ENCODE results near the gene ZNF582.

ZNF582 gene

GRCh38 chr19:56393119-56394012 lies at the start of gene ZNF582:
Gene ZNF582 (minus strand): TSS chr19:56393534. CDS start chr19:56391752, 1,782 bp downstream.
- H3K4me3 ChIP-seq (ENCODE audit: low read depth, low read length): peak within 1 kb of the TSS; percentile 58
- DNase-seq (ENCODE audit: low read depth): peak; percentile 95
- peak; percentile 64 for TF ChIP-seq CTCF (IDR thresholded peaks at IDR 0.05; ENCODE audit: insufficient read depth, low read depth, low read length, missing control alignments)

DNA sequence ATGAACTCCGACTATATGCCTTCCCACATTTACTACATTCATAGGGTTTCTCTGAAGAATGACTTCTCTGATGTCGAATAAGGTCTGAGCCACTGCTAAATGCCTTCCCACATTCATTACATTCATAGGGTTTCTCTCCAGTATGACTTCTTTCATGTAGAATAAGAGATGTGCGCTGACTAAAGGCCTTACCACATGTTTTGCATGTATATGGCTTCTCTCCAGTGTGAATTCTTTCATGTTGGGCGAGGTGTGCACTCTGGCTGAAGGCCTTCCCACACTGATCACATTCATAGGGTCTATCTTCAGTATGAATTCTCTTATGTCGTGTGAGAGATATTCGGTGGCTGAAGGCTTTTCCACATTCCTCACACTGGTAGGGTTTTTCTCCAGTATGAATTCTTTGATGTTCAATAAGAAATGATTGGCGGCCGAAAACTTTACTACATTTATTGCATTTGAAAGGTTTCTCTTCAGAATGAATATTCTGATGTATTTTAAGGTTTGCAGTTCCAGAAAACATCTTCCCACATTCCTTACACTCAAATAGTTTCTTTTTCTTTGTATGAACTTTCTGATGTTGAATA lies 48.0 kb upstream of the ZNF582 start:
- H3K4me3 ChIP-seq (ENCODE audit: low read depth, low read length): no peak overlapping the region
- no peak for DNase-seq (ENCODE audit: low read depth)
- no peak for TF ChIP-seq CTCF (IDR thresholded peaks at IDR 0.05; ENCODE audit: insufficient read depth, low read depth, low read length, missing control alignments)

- DNase-seq (ENCODE audit: low read depth): no peak
- H3K4me3 ChIP-seq (ENCODE audit: low read depth, low read length): no peak overlapping the region
- TF ChIP-seq CTCF (IDR thresholded peaks at IDR 0.05; ENCODE audit: insufficient read depth, low read depth, low read length, missing control alignments): no peak
These were observed 30.6 kb upstream of the ZNF582 start for GRCh38 chr19:56423985-56424353.

GRCh38 chr19:56423276-56423984 lies 30.1 kb upstream of the ZNF582 start:
- no peak for DNase-seq (ENCODE audit: low read depth)
- no peak for TF ChIP-seq CTCF (IDR thresholded peaks at IDR 0.05; ENCODE audit: insufficient read depth, low read depth, low read length, missing control alignments)
- no peak overlapping the region for H3K4me3 ChIP-seq (ENCODE audit: low read depth, low read length)

DNA sequence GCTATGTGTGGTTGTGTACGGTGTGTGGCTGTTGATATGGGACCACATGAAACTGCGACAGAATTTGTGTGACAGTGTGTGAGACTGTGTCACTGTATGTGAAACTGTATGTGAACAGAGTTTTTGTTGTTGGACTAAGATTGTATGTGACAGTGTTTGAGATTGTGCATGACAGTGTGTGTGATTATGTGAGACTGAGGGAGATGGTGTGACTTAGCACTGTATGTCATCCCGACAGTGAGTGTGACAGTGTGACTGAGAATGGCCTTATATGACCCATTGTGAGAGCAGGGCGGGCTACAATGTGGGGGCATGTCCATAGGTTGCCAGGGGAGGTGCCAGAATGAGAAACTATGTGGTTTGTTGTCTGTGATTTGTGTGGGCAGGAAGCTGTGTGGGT lies 11.7 kb upstream of the ZNF582 start:
- no peak overlapping the region for H3K4me3 ChIP-seq (ENCODE audit: low read depth, low read length)
- no peak for DNase-seq (ENCODE audit: low read depth)
- TF ChIP-seq CTCF (IDR thresholded peaks at IDR 0.05; ENCODE audit: insufficient read depth, low read depth, low read length, missing control alignments): no peak

- TF ChIP-seq CTCF (IDR thresholded peaks at IDR 0.05; ENCODE audit: insufficient read depth, low read depth, low read length, missing control alignments): no peak
- H3K4me3 ChIP-seq (ENCODE audit: low read depth, low read length): peak overlapping the region; percentile 75
- DNase-seq (ENCODE audit: low read depth): no peak
These were observed 11.3 kb upstream of the ZNF582 start for GRCh38 chr19:56404705-56405056.
